HG03571 (cell line): ENCODE measurements around the gene ELANE.
"Not testable (repeated sequence)": the region's sequence is repeated elsewhere in the genome, so short reads cannot be mapped to it uniquely, and the experiment has no call there.

Source experiments
- ATAC-seq: cut with Tn5 transposase; IDR thresholded peaks from one replicate; pipeline ENCODE4 v1.9.1; 2021; ENCODE audit not compliant: unreplicated experiment

ELANE gene

GRCh38 chr19:835210-835810 is 16.8 kb upstream of the ELANE start:
- no peak for ATAC-seq

- no peak for ATAC-seq
These were observed 11.4 kb upstream of the ELANE start, which contains the start of gene PRTN3 for GRCh38 chr19:840519-841206. Gene PRTN3, plus strand, starts transcription at chr19:840999. Its CDS starts 10 bp downstream, at chr19:841009.

- ATAC-seq = not testable (repeated sequence)
These were observed 9.3 kb upstream of the ELANE start for GRCh38 chr19:842802-843179.

DNA sequence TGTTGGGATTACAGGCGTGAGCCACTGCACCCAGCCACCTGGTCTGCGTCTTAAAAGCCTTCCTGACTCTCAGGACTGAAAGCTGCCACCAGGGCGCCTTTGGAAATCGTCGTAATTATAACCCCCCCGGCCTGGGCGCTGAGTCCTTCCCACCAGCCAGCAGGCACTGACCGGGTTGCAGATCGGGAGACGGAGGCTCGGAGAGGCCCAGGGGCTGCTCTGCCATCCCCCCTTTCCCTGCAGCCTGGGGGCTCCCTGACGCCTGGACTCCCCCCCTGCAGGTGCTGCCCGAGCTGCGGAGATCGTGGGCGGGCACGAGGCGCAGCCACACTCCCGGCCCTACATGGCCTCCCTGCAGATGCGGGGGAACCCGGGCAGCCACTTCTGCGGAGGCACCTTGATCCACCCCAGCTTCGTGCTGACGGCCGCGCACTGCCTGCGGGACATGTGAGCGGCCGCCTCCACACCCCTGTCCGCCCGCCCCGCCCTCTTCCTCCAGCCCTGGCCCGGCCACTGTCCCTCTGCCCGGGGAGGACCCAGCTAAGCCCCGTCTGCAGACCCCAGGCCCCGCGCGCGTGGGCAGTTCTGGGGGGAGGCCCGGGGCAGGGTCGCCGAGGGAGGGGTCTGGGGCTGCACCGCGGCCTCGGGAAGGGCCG is 8.8 kb upstream of the ELANE start:
- ATAC-seq = no peak

- ATAC-seq = no peak
These were observed 8.1 kb upstream of the ELANE start for GRCh38 chr19:843836-844545.

DNA sequence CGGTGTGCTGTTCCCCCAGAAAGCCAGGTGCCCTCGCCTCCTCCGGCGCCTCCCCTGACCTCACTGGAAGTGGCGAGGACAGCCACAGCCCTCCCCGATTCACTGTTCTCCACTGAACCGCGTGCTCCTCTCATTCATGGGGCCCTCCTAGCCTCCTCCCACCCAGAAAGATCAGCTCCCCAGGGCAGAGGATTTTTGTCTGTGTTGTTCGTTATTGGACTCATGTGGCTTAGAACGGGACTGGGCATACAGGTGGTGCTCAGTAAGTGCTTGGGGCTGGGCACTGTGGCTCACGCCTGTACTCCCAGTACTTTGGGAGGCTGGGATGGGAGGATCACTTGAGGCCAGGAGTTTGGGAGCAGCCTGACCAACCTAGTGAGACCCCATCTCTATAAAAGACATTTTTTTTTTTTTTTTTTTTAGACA is 7.5 kb upstream of the ELANE start:
- ATAC-seq = no peak

DNA sequence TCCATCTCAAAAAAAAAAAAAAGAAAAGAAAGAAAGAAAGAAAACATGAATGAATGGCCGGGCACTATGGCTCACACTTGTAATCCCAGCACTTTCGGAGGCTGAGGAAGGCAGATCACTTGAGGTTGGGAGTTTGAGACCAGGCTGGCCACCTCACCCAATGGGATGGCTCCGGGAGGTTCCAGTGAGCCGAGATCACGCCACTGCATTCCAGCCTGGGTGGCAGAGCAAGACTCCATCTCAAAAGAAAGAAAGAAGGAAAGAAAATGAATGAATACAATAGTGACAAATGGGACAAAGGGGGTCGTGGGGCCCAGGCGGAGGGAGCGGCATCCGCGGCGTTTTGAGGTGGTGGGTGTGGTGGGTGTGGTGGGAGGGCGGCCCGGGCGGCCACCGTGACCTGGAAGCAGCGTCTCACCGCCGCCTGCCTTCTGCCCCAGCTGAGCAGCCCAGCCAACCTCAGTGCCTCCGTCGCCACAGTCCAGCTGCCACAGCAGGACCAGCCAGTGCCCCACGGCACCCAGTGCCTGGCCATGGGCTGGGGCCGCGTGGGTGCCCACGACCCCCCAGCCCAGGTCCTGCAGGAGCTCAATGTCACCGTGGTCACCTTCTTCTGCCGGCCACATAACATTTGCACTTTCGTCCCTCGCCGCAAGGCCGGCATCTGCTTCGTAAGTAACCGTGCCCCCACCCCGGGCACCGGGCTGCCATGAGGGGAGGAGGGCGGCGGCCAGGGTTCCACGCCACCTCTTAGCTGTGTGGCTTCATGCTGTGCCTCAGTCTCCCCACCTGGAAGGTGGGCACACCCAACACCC is 6.2 kb upstream of the ELANE start:
- ATAC-seq = no peak

GRCh38 chr19:848386-848921 is 3.6 kb upstream of the ELANE start:
- no peak for ATAC-seq

GRCh38 chr19:849195-849594 is 2.9 kb upstream of the ELANE start:
- ATAC-seq = not testable (repeated sequence)

DNA sequence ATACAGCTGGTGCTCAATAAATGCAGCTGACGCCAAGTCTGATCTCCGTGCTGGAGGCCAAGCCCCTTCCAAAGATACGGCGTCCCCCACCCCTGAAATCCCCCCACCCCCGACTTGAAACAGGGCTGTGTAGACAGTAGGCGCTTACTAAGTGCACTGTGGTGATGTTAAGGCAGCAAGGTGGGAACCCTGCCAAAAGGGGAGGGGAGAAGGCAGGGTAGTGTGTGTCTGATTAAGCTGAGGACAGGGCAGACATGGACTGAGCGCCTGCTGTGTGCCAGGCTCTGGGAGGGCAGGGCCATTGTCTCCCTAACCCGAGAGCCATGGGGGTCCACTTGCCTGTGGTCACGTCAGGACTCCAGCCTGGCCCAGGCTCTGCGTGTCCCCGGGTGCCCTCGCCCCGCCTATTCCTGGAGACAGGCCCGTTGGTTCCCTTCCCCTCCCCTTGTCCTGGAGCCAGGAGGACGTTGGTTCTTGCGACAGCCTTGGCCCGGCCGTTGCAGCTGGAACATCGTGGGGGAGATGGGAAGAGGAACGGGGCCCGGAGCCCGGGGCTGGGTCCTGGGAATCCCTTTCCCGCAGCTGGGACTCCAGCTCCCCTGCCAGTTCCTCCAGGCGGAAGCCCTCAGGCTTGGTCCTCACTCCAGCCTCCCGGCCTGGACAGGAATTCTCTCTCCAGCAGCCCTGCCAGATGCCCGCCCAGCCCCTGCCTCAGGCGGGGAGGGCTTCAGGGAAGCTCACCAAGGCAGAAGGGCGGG is 1.7 kb upstream of the ELANE start:
- no peak for ATAC-seq

GRCh38 chr19:850979-851335 is 1.1 kb upstream of the ELANE start:
- ATAC-seq = no peak

- ATAC-seq = no peak
These were observed 997 bp downstream of the ELANE start for GRCh38 chr19:853014-853585.

GRCh38 chr19:853614-854220 is 1.6 kb downstream of the ELANE start:
- not testable (repeated sequence) for ATAC-seq

DNA sequence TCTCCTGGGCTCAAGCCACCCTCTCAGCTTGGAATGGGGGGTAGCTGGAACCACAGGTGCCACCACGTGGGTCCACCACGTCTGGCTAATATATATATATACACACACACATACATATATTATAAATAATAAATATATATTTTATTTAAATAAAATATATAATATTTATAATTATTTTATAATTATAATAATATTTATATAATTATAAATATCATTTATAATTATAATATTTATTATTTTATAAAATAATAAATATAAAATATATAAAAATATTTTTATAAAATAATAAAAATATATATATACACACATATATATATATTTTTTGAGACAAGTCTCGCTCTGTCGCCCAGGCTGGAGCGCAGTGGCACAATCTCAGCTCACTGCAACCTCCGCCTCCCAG is 2.4 kb downstream of the ELANE start:
- ATAC-seq = no peak

DNA sequence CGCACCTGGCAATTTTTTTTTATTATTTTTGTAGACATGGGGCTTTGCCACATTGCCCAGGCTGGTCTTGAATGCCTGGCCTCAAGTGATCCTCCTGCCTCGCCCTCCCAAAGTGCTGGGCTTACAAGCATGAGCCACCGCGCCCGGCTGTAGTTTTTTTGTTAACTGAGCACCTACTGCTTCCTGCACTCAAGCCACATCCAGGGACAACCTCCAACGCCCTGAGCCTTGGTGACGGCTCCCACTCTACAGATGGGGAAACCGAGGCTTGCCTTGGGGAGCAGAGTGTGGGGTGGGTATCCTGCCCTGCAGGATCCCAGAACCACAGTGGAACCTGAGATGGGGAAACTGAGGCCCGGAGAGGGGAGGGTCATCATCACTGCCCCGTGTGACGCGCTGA is 3.0 kb downstream of the ELANE start:
- no peak for ATAC-seq

DNA sequence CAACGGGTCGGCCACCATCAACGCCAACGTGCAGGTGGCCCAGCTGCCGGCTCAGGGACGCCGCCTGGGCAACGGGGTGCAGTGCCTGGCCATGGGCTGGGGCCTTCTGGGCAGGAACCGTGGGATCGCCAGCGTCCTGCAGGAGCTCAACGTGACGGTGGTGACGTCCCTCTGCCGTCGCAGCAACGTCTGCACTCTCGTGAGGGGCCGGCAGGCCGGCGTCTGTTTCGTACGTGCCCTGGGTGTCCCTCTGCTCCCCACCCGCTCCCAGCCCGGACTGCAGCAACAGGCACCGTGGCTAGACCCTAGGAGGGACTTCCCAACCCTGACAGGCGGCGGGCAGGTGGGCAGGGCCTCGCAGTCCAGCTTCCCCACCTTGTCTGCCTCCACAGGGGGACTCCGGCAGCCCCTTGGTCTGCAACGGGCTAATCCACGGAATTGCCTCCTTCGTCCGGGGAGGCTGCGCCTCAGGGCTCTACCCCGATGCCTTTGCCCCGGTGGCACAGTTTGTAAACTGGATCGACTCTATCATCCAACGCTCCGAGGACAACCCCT is 3.5 kb downstream of the ELANE start:
- ATAC-seq = no peak

- no peak for ATAC-seq
These were observed 6.2 kb downstream of the ELANE start for GRCh38 chr19:858284-858683.

GRCh38 chr19:858868-859843 is 7.1 kb downstream of the ELANE start, which contains the start of gene CFD:
Gene CFD, plus strand, starts transcription at chr19:859664. Its CDS starts 26 bp downstream, at chr19:859690.
- ATAC-seq = no peak
